Ishikawa (cell line): Measurements from ENCODE around the gene HTRA1.

Source experiments
- CEBPB ChIP-seq: IDR thresholded peaks from 2 replicates; pipeline ENCODE4 v1.6.1; 2012
- CREB1 ChIP-seq: IDR thresholded peaks from 2 replicates; pipeline ENCODE4 v1.6.1; 2012; ENCODE audit warnings: low read depth
- EGR1 ChIP-seq: IDR thresholded peaks from 2 replicates; pipeline ENCODE4 v1.6.1; 2012
- EP300 ChIP-seq: IDR thresholded peaks from 2 replicates; pipeline ENCODE4 v1.6.1; 2012; ENCODE audit warnings: borderline replicate concordance
- FOXM1 ChIP-seq: IDR thresholded peaks from 2 replicates; pipeline ENCODE4 v1.6.1; 2012; ENCODE audit warnings: low read depth, borderline replicate concordance
- NFIC ChIP-seq: IDR thresholded peaks from 2 replicates; pipeline ENCODE4 v1.6.1; 2012
- RAD21 ChIP-seq: IDR thresholded peaks from 2 replicates; pipeline ENCODE4 v1.6.1; 2012; ENCODE audit warnings: low read depth
- TAF1 ChIP-seq: IDR thresholded peaks from 2 replicates; pipeline ENCODE4 v1.6.1; 2012; ENCODE audit warnings: low read depth, mild to moderate bottlenecking
- TCF12 ChIP-seq: IDR thresholded peaks from 2 replicates; pipeline ENCODE4 v1.6.1; 2012; ENCODE audit warnings: low read depth
- TEAD4 ChIP-seq: IDR thresholded peaks from 2 replicates; pipeline ENCODE4 v1.6.1; 2012
- YY1 ChIP-seq: IDR thresholded peaks from 2 replicates; pipeline ENCODE4 v1.6.1; 2012; ENCODE audit warnings: low read depth
- ZBTB7A ChIP-seq: IDR thresholded peaks from 2 replicates; pipeline ENCODE4 v1.6.1; 2012; ENCODE audit warnings: low read depth
- TF ChIP-seq, protein P1 (sequence below): IDR thresholded peaks from 2 replicates; pipeline ENCODE4 v1.6.1; 2012
- TF ChIP-seq, protein P2 (sequence below): IDR thresholded peaks from 2 replicates; pipeline ENCODE4 v1.6.1; 2012; ENCODE audit warnings: low read depth, mild to moderate bottlenecking
- TF ChIP-seq, protein P3 (sequence below): IDR thresholded peaks from 2 replicates; pipeline ENCODE4 v1.6.1; 2012

The HTRA1 gene

DNA sequence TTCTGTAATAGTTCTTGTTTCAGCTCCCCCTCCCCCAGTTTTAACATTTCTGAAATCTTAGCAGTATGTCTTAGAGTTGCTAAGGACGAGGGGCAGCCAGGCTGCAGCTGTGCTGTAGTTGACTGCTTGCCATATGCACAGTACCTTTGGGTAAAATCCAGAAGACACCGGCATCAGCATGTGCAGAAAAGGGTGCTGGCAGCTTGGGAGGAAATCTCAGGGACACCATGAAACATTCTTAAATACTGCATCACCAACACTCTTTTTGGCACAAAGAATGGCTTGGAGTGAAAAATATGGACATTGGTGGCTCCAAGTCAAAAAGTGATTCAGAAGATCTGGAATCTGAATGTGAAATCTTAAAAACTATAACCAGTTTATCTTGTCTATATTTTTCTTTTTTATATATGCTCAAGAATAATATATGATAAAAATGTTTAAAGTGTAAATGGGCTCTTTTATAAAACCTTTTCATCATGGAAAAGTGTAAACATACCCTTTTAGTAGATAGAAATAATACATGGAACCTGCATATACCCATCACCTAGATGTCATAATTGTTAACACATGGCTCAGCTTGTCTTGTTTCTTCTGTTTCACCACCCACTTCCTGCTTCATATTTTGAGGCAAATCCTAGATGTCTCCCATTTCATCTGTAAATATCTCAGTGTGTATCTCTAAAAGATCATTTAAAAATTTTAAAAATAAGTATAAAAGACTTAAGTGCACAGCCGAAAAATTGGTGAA is 41.3 kb upstream of the HTRA1 start:
- TF ChIP-seq, protein P1, sequence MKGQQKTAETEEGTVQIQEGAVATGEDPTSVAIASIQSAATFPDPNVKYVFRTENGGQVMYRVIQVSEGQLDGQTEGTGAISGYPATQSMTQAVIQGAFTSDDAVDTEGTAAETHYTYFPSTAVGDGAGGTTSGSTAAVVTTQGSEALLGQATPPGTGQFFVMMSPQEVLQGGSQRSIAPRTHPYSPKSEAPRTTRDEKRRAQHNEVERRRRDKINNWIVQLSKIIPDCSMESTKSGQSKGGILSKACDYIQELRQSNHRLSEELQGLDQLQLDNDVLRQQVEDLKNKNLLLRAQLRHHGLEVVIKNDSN = no peak
- TF ChIP-seq, protein P2, sequence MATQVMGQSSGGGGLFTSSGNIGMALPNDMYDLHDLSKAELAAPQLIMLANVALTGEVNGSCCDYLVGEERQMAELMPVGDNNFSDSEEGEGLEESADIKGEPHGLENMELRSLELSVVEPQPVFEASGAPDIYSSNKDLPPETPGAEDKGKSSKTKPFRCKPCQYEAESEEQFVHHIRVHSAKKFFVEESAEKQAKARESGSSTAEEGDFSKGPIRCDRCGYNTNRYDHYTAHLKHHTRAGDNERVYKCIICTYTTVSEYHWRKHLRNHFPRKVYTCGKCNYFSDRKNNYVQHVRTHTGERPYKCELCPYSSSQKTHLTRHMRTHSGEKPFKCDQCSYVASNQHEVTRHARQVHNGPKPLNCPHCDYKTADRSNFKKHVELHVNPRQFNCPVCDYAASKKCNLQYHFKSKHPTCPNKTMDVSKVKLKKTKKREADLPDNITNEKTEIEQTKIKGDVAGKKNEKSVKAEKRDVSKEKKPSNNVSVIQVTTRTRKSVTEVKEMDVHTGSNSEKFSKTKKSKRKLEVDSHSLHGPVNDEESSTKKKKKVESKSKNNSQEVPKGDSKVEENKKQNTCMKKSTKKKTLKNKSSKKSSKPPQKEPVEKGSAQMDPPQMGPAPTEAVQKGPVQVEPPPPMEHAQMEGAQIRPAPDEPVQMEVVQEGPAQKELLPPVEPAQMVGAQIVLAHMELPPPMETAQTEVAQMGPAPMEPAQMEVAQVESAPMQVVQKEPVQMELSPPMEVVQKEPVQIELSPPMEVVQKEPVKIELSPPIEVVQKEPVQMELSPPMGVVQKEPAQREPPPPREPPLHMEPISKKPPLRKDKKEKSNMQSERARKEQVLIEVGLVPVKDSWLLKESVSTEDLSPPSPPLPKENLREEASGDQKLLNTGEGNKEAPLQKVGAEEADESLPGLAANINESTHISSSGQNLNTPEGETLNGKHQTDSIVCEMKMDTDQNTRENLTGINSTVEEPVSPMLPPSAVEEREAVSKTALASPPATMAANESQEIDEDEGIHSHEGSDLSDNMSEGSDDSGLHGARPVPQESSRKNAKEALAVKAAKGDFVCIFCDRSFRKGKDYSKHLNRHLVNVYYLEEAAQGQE = no peak
- TF ChIP-seq TCF12 = no peak
- no peak for TF ChIP-seq FOXM1
- TF ChIP-seq, protein P3, sequence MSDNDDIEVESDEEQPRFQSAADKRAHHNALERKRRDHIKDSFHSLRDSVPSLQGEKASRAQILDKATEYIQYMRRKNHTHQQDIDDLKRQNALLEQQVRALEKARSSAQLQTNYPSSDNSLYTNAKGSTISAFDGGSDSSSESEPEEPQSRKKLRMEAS = no peak

DNA sequence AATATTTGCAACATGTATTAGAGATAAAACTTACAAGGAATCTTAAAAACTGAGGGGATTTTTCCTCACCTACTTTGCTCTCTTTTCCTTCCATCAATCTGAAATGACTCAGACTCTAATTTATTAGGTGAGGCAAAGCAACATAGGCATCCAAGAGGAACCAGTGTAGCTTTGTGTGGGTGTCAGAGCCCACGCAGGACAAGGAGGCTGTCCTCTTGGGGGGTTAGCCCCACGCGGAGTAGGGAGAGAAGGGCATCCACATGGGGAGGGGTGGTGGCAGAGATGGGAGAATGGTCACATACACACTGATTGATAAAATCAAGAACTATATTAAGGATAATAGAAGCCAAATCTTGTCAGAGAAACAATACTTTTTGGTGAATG is 40.7 kb upstream of the HTRA1 start:
- TF ChIP-seq YY1 (no peak), TAF1 (no peak)

DNA sequence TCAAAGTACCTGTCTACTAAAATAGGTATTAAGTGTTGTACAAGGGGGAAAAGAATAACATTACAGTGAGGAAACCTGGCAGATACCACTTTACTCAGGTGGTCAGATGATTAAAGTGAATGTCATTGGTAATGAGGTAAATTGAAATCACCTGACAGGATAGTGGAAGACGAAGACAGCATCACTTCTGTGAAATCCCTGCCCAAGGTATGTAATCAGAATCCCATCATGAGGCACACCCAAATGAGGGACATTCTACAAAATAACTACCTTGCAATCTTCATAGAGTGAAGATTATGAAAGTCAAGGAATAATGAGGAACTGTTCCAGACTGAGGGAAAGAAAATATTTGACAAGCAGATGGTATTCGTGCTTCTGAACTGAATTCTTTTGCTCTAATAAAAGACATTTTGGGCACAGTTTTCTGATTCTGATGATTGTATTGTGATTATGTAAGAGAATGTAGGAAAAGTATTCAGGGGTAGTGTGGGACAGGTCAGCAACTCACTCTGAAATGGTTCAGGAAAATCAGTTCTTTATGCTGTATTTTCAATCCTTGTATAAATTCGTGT is 40.2 kb upstream of the HTRA1 start:
- TF ChIP-seq, protein P2 = no peak
- TF ChIP-seq, protein P3 = no peak
- TF ChIP-seq, protein P1 = no peak
- TF ChIP-seq FOXM1 (no peak), EGR1 (no peak), YY1 (no peak), CREB1 (no peak), CEBPB (no peak), NFIC (no peak), TCF12 (no peak), ZBTB7A (no peak), EP300 (no peak), TEAD4 (no peak), RAD21 (no peak), TAF1 (no peak)

DNA sequence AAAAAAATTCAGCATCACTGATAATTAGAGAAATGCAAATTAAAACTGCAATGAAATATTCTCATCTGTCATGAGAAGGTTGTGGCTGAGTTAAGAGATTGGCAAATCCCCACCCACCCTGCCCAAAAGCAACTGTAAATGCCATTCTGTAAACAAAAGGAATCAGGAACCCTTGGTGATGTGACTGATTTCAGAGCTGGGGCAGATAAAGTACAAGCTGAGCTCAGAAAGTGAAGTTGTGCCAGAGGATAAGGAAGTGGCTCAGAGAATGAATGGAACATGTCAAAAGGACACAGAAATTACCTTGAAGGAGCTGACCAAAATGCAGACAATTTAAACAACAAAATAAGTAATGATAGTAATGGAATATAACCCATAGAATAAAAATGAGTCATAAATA is 39.6 kb upstream of the HTRA1 start:
- TF ChIP-seq RAD21 (no peak), TAF1 (no peak), FOXM1 (no peak)
- TF ChIP-seq, protein P1 = no peak

DNA sequence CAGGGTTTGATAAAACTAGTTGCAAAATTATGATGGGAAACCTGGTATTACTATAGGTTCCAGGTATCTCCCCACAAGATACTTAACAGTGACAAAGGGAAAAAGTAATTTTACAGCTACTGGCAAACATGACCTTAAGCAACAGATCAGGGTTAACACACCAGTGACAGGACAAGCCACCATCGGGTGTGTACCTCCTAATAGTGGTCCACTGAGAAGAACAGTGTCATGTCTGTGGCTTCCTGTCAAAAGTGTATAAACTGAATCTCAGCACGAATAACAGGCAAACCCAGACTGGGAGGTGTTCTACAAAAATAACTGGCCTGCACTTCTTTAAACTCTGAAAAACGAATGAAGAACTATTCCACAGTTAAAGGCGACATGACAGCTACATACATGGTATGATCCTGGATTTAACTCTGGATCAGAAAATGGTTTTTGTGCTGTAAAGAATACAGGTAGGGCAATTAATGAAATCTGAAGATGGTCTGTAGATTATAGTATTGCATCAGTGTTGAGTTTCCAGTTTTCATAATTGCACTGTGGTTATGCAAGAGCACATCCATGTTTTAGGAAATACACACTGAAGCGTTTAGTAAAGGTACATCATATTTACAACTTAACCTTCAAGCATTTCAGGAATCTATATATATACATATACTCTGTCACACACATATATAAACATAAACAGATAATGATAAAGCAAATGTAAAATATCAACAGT is 38.9 kb upstream of the HTRA1 start:
- TF ChIP-seq, protein P1 = no peak
- TF ChIP-seq TCF12 = no peak
- TF ChIP-seq EP300 = no peak
- TF ChIP-seq FOXM1 = no peak
- TF ChIP-seq RAD21 = no peak
- TF ChIP-seq, protein P3 = no peak
- no peak for TF ChIP-seq CREB1
- TF ChIP-seq NFIC = no peak
- no peak for TF ChIP-seq TAF1
- no peak for TF ChIP-seq CEBPB
- no peak for TF ChIP-seq TEAD4
- TF ChIP-seq EGR1 = no peak
